ENCODE results near the gene ITPR1.

Gene ITPR1

GRCh38 chr3:4643904-4644547 lies 150.9 kb downstream of the ITPR1 start:
- no peak for DNase-seq (ENCODE audit: low spot score)

- no peak for DNase-seq (ENCODE audit: low spot score)
Observed at GRCh38 chr3:4644951-4645350, 151.8 kb downstream of the ITPR1 start.

- DNase-seq (ENCODE audit: low spot score): no peak
Observed at GRCh38 chr3:4645468-4645867, 152.3 kb downstream of the ITPR1 start.

- no peak for DNase-seq (ENCODE audit: low spot score)
Observed at GRCh38 chr3:4647411-4647810, 154.3 kb downstream of the ITPR1 start.

GRCh38 chr3:4655145-4656045 lies 162.2 kb downstream of the ITPR1 start:
- DNase-seq (ENCODE audit: low spot score): no peak

GRCh38 chr3:4656059-4656458 lies 162.9 kb downstream of the ITPR1 start:
- DNase-seq (ENCODE audit: low spot score): peak; percentile 71

- DNase-seq (ENCODE audit: low spot score): no peak
Observed at GRCh38 chr3:4656626-4657328, 163.6 kb downstream of the ITPR1 start.

- DNase-seq (ENCODE audit: low spot score): no peak
Observed at GRCh38 chr3:4660936-4661335, 167.8 kb downstream of the ITPR1 start.

- no peak for DNase-seq (ENCODE audit: low spot score)
Observed at GRCh38 chr3:4664412-4664811, 171.3 kb downstream of the ITPR1 start.

- DNase-seq (ENCODE audit: low spot score): no peak
Observed at GRCh38 chr3:4665197-4665596, 172.0 kb downstream of the ITPR1 start.

GRCh38 chr3:4666071-4666470 lies 172.9 kb downstream of the ITPR1 start:
- no peak for DNase-seq (ENCODE audit: low spot score)

GRCh38 chr3:4670352-4670751 lies 177.2 kb downstream of the ITPR1 start:
- DNase-seq (ENCODE audit: low spot score): peak; percentile 5

GRCh38 chr3:4672725-4673275 lies 179.7 kb downstream of the ITPR1 start:
- no peak for DNase-seq (ENCODE audit: low spot score)

- DNase-seq (ENCODE audit: low spot score): no peak
Observed at GRCh38 chr3:4674216-4674615, 181.1 kb downstream of the ITPR1 start.

GRCh38 chr3:4675704-4676103 lies 182.6 kb downstream of the ITPR1 start:
- no peak for DNase-seq (ENCODE audit: low spot score)

- DNase-seq (ENCODE audit: low spot score): no peak
Observed at GRCh38 chr3:4678320-4678719, 185.2 kb downstream of the ITPR1 start.

- DNase-seq (ENCODE audit: low spot score): no peak
Observed at GRCh38 chr3:4680227-4680691, 187.1 kb downstream of the ITPR1 start.

- no peak for DNase-seq (ENCODE audit: low spot score)
Observed at GRCh38 chr3:4680871-4681300, 187.7 kb downstream of the ITPR1 start.

- no peak for DNase-seq (ENCODE audit: low spot score)
Observed at GRCh38 chr3:4681301-4681700, 188.2 kb downstream of the ITPR1 start.

- DNase-seq (ENCODE audit: low spot score): no peak
Observed at GRCh38 chr3:4684117-4684516, 191.0 kb downstream of the ITPR1 start.

- DNase-seq (ENCODE audit: low spot score): no peak
Observed at GRCh38 chr3:4684976-4685375, 191.8 kb downstream of the ITPR1 start.

GRCh38 chr3:4685673-4686345 lies 192.7 kb downstream of the ITPR1 start:
- no peak for DNase-seq (ENCODE audit: low spot score)

All from cerebellar cortex (tissue), 1 donor.